Stimulated activated CD4-positive, alpha-beta T cell treated with anti-CD3 and anti-CD28 coated beads, Interleukin-1b, Interleukin-23, amount 100 ng/mL, for 1 hour (primary cell): ENCODE results near the gene RNF222.

ENCODE experiments used
- DNase-seq, 2 donors: peaks; one replicate each; pipeline ENCODE4 v3.0.0-alpha.2; 2020; ENCODE audit warnings: low read depth in 2 of 2

Gene RNF222

GRCh38 chr17:8345951-8346665, 51.5 kb downstream of the RNF222 start:
- no peak for DNase-seq

GRCh38 chr17:8345052-8345690, 52.5 kb downstream of the RNF222 start:
- DNase-seq: no peak

- no peak for DNase-seq
These were observed 56.2 kb downstream of the RNF222 start for GRCh38 chr17:8341456-8341855.
